Spinal cord (tissue), 10 donors: ENCODE measurements around the gene NET1. TPM values are rescaled to one million over a fixed set of nuclear protein-coding genes. Genes with fewer than 3 reads are reported as not detected.

Source experiments
- DNase-seq, 6 donors: peaks; one replicate each; pipeline versions ENCODE4 v3.0.0 to v3.0.0-alpha.2; 2013 to 2015; ENCODE audit warnings: low spot score in 6 of 6, low read depth in 4 of 6
- H3K27ac ChIP-seq: one replicate; pipeline ENCODE4 v1.5.1; 2013; ENCODE audit warnings: low read depth, low read length, control low read depth
- H3K27me3 ChIP-seq: one replicate; pipeline ENCODE4 v1.6.1; 2013; ENCODE audit warnings: low read length; ENCODE audit not compliant: control insufficient read depth, insufficient read depth
- H3K36me3 ChIP-seq: one replicate; pipeline ENCODE4 v1.6.1; 2013; ENCODE audit warnings: low read length; ENCODE audit not compliant: control insufficient read depth, insufficient read depth
- H3K4me1 ChIP-seq: one replicate; pipeline ENCODE4 v1.6.1; 2013; ENCODE audit warnings: low read length; ENCODE audit not compliant: control insufficient read depth, insufficient read depth
- H3K4me3 ChIP-seq: one replicate; pipeline ENCODE4 v1.5.1; 2013; ENCODE audit warnings: low read depth, low read length, control low read depth
- H3K9me3 ChIP-seq: one replicate; pipeline ENCODE4 v1.6.1; 2013; ENCODE audit warnings: low read length; ENCODE audit not compliant: control insufficient read depth, insufficient read depth
- WGBS: methylation state at CpG from one replicate; pipeline ENCODE4 v1.1.5; 2013; ENCODE audit warnings: missing lambda C conversion rate; ENCODE audit not compliant: insufficient coverage; 5-methylcytosine and 5-hydroxymethylcytosine counted together
- long read RNA-seq, 4 donors: transcript quantifications; one replicate each; lab custom pipeline, GENCODE V29; 2026
- polyA plus RNA-seq, 2 donors: library from polyadenylated mRNA; unstranded; fragments of 120-200 nt; gene quantifications; one replicate each; pipeline ENCODE4 v1.2.1, GENCODE V29; 2013; ENCODE audit not compliant: insufficient read length in 2 of 2
- total RNA-seq, 2 donors: library from RNA; depleted of rRNA in 1 of 2; stranded (reverse); fragments of 120-200 nt in 1 of 2; fragments of >200 nt in 1 of 2; gene quantifications; one replicate each; pipeline versions ENCODE4 v1.2.3 to v1.2.4, GENCODE V29; 2013 to 2014
- donor health status: healthy.

Gene NET1, protein sequence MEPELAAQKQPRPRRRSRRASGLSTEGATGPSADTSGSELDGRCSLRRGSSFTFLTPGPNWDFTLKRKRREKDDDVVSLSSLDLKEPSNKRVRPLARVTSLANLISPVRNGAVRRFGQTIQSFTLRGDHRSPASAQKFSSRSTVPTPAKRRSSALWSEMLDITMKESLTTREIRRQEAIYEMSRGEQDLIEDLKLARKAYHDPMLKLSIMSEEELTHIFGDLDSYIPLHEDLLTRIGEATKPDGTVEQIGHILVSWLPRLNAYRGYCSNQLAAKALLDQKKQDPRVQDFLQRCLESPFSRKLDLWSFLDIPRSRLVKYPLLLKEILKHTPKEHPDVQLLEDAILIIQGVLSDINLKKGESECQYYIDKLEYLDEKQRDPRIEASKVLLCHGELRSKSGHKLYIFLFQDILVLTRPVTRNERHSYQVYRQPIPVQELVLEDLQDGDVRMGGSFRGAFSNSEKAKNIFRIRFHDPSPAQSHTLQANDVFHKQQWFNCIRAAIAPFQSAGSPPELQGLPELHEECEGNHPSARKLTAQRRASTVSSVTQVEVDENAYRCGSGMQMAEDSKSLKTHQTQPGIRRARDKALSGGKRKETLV
- 100 to 1,000 TPM in 1 of 2 donors, 10 to 100 TPM in 1; 91.9 to 190 TPM for total RNA-seq
- 10 to 100 TPM; 32.4 to 63.7 TPM for polyA plus RNA-seq
- long read RNA-seq, donor 1, transcript NET1-202 (10 exons, 3,253 nt): major isoform, 9 of 11 reads
- long read RNA-seq, donor 1, partial matches to known transcripts: 0 of 11 reads
- long read RNA-seq, donor 1, other reads (novel, unspliced or antisense): 0 of 11 reads
- long read RNA-seq, donor 2, partial matches to known transcripts: 0 of 2 reads
- long read RNA-seq, donor 2, other reads (novel, unspliced or antisense): 0 of 2 reads
- long read RNA-seq, donor 3, partial matches to known transcripts: 0 of 3 reads
- long read RNA-seq, donor 3, other reads (novel, unspliced or antisense): 0 of 3 reads
- long read RNA-seq, donor 4, transcript NET1-202 (10 exons, 3,253 nt): major isoform, 18 of 81 reads
- long read RNA-seq, donor 4, partial matches to known transcripts: 63 of 81 reads
- long read RNA-seq, donor 4, other reads (novel, unspliced or antisense): 0 of 81 reads

DNA sequence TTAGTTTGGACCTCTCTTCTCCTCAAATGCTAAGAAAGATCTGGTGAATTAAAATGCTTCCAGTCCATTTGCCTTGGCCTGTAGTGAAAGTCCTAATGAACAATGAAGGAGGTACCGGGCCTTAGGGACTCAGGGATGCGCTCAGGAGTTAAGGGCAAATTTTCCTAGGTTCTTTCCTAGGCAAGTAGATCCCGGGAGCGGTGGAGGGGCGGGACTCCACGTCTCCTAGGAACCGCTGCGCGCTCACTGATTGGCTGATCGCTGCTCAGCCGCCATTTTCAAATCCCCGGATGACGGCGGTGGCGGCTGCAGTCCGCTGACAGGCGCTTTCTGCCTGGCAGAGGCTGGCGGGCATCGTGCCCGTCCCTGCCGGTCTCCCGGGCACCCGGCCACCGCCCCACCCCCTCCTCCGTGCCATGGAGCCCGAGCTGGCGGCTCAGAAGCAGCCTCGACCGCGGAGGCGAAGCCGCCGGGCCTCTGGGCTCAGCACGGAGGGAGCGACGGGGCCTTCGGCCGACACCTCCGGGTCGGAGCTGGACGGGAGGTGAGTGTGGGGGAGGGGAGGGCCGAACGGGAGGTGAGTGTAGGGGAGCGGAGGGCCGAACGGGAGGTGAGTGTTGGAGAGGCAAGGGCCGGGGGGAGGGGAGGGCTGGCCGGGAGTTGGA lies at the start of gene NET1:
Gene NET1, plus strand, starts transcription at position 281 of the 665 bp plus-strand sequence. Its CDS starts 136 bp downstream, at position 417.
- H3K27ac ChIP-seq: peak within 1 kb of the TSS; percentile 57
- peaks cover 2% of the 10 kb centered on the region for H3K27me3 ChIP-seq
- peak within 1 kb of the TSS; percentile 63 for H3K4me3 ChIP-seq
- DNase-seq: peak in 5 of 6 donors; percentile 74 to 97 (median 84)
- H3K4me1 ChIP-seq: no peaks in the 10 kb centered on the region
- no peaks in the 10 kb centered on the region for H3K9me3 ChIP-seq
- H3K36me3 ChIP-seq: no peaks in the 10 kb centered on the region
- under 1% methylated on average over 38 of the region's 48 CpGs for WGBS

DNA sequence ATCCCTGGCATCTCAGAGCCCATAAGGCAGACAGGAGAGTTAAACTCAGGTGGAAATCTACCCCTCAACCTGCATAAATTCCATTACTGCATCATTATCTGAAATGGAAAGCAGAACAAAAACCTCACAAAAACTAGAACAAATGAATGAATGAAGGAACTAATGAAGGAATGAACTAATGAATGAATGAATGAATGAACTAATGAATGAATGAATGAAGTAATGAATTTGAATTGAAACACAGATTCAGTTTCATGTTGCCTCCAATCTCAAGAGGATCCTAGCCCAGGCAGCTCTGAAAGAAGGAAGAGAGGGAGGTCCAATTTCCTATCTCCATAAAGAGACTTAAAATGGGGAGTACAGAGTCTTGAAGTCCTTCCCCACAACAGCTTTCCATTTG lies 49.5 kb upstream of the NET1 start:
- Histone ChIP-seq H3K4me1 (peaks cover 4% of the 10 kb centered on the region), H3K27me3 (peaks cover 20% of the 10 kb centered on the region), H3K4me3 (no peak overlapping the region), H3K27ac (no peak overlapping the region), H3K36me3 (no peaks in the 10 kb centered on the region), H3K9me3 (no peaks in the 10 kb centered on the region)
- DNase-seq: no peak

DNA sequence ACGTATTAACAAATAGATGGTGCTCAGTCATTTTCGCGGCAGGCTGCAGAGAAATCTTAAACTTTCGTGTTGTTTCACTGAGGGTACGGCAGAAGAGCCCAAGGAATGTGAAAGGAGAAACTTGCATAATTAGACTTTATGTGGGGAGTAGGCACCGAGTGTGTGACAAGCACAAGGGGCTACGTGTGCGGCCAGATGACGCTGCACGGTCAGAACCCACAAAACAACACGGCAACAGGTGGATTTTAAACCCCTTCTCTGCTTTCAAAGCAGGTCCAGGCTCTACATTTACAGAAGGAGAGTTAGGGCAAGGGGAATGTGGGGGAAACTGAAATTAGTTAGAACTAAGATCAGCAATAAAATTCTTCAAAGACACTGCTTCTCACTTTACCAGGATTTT lies 48.0 kb upstream of the NET1 start:
- 80% methylated on average over 5 of the region's 11 CpGs for WGBS
- no peak overlapping the region for H3K4me3 ChIP-seq
- no peaks in the 10 kb centered on the region for H3K36me3 ChIP-seq
- DNase-seq: no peak
- peaks cover 4% of the 10 kb centered on the region for H3K4me1 ChIP-seq
- H3K9me3 ChIP-seq: no peaks in the 10 kb centered on the region
- no peak overlapping the region for H3K27ac ChIP-seq
- H3K27me3 ChIP-seq: peaks cover 18% of the 10 kb centered on the region

DNA sequence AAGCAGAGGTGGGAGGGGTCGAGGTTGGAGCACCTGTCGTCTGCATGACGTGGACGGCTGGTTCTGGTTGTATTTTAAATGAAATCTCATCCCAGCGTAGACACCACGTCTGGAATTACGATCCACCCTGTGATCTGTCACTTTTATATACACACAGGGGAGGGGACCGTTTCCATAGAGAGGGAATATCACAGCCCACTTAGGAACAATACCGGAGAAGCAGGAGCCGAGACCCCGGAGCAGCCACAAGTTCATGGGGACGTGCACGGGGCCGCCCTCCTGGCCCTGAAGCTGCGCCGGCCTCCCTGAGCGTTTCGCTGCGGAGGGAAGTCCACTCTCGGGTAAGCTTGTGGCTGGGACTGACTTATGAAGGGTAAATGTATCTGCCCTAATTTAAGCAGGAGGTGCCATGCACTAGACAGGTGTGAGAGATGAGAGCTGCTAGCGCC lies 47.4 kb upstream of the NET1 start, which contains the start of gene UCN3:
Gene UCN3, plus strand, starts transcription at position 77 of the 449 bp plus-strand sequence. CDS start 8,755 bp downstream, outside the sequence.
- no peak for DNase-seq

DNA sequence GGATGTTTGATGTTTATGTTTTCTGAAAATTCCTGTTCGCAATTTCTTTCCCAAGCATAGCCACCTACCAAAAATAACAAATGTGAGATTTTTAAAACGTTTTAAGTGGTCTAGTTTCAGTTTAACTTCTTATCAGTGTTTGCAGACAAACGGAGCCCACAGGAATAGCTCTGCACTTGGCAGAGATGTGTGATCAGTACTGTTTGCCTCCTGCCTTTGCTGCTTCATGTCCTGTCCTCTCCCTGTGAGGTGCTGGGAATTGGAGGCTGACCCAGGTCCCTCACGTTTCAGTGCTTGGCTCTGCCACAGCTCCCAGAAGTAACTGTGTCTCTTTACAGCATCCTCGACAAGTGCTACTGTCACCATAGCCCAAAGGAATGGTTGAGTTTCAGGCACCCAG lies 46.4 kb upstream of the NET1 start:
- peaks cover 18% of the 10 kb centered on the region for H3K27me3 ChIP-seq
- peaks cover 4% of the 10 kb centered on the region for H3K4me1 ChIP-seq
- no peak for DNase-seq
- no peak overlapping the region for H3K27ac ChIP-seq
- 42% methylated on average over 2 of the region's 5 CpGs for WGBS
- H3K9me3 ChIP-seq: no peaks in the 10 kb centered on the region
- no peak overlapping the region for H3K4me3 ChIP-seq
- H3K36me3 ChIP-seq: no peaks in the 10 kb centered on the region

More for the DNA sequence above, 47.4 kb upstream of the NET1 start, which contains the start of gene UCN3:
- peaks cover 4% of the 10 kb centered on the region for H3K4me1 ChIP-seq
- H3K36me3 ChIP-seq: no peaks in the 10 kb centered on the region
- no peaks in the 10 kb centered on the region for H3K9me3 ChIP-seq
- H3K4me3 ChIP-seq: no peak within 1 kb of the TSS
- WGBS: 29% methylated on average over 11 of the region's 21 CpGs
- H3K27ac ChIP-seq: no peak within 1 kb of the TSS
- H3K27me3 ChIP-seq: peaks cover 18% of the 10 kb centered on the region

DNA sequence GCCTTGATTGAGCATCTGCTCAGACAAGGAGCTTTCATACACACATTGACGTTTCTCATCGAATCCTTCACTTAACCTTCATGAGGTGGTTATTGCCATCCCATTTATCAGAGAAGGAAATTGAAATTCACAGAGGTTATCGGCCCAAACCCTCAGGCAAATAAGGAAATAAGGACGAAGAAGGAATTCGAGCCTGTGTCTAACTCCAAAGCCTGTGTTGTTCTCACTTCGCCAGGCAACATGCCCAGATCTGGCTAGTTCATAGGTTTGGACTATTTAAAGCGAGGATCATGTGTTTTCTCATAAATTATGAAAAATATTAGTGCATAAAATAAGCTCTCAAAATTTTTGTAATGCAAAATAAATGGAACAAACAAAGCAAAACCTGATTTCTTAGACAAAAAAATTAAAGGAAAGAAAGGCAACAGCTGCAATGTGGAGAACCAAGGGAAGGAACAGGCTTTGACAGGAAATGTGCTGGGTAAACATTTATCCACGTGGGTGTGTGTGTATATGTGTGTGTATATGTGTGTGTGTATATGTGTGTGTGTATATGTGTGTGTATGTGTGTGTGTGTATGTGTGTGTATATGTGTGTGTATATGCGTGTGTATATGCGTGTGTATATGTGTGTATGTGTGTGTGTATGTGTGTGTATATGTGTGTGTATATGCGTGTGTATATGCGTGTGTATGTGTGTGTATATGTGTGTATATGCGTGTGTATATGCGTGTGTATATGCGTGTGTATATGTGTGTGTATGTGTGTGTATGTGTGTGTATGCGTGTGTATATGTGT lies 42.8 kb upstream of the NET1 start:
- Histone ChIP-seq H3K4me1 (peaks cover 4% of the 10 kb centered on the region), H3K9me3 (no peaks in the 10 kb centered on the region), H3K36me3 (no peaks in the 10 kb centered on the region), H3K27ac (no peak overlapping the region), H3K4me3 (no peak overlapping the region), H3K27me3 (peaks cover 11% of the 10 kb centered on the region)
- 89% methylated on average over 6 of the region's 16 CpGs for WGBS
- peak in 1 of 6 donors; percentile 24 for DNase-seq

DNA sequence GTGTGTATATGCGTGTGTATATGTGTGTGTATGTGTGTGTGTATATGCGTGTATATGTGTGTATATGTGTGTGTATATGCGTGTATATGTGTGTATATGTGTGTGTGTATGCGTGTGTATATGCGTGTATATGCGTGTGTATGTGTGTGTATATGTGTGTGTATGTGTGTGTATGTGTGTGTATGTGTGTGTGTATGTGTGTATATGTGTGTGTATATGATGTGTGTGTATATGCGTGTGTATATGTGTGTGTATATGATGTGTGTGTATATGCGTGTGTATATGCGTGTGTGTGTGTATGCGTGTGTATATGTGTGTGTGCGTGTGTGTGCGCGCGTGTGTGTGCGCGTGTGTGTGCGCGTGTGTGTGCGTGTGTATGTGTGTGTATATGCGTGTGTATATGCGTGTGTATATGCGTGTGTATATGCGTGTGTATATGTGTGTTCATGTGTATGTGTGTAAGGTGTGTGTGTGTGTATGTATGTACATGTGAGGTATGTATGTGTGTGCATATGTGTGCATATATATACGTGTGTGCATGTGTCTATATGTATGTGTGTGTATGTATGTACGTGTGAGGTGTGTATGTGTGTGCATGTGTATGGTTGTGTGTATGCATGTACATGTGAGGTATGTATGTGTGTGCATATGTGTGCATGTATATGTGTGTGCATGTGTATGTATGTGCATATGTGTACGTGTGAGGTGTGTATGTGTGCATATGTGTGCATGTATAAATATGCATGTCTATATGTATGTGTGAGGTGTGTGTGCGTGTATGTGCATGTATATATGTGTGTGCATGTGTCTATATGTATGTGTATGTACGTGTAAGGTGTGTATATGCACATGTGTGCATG lies 41.6 kb upstream of the NET1 start:
- peaks cover 4% of the 10 kb centered on the region for H3K27me3 ChIP-seq
- H3K27ac ChIP-seq: no peak overlapping the region
- no peak overlapping the region for H3K4me3 ChIP-seq
- no peak for DNase-seq
- WGBS: 65% methylated on average over 9 of the region's 28 CpGs
- no peaks in the 10 kb centered on the region for H3K9me3 ChIP-seq
- no peaks in the 10 kb centered on the region for H3K36me3 ChIP-seq
- no peaks in the 10 kb centered on the region for H3K4me1 ChIP-seq

DNA sequence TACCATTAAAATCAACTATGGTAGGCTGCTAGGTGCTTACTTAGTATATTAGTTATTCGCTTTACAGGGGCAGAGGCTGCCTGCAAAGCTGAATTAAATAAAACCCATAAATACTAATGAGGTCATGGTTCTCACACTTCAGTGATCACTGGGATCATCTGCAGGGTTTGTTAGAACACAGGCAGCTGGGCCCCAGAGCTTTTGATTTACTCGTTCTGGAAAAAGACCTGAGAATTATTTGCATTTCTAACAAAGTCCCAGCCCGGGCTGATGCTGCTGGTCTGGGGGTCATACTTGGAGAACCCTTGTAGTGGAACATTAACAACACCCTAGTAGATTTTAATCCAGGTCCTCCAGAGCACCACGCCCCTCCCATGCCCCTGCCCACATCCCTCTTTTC lies 39.0 kb upstream of the NET1 start:
- WGBS: 20% methylated on average over 1 of the region's 4 CpGs
- H3K9me3 ChIP-seq: no peaks in the 10 kb centered on the region
- DNase-seq: peak in 1 of 6 donors; percentile 5
- H3K27ac ChIP-seq: no peak overlapping the region
- no peak overlapping the region for H3K4me3 ChIP-seq
- H3K4me1 ChIP-seq: no peaks in the 10 kb centered on the region
- H3K27me3 ChIP-seq: no peaks in the 10 kb centered on the region
- no peaks in the 10 kb centered on the region for H3K36me3 ChIP-seq
